ENCODE measurements around the gene PLCXD3.

DNA sequence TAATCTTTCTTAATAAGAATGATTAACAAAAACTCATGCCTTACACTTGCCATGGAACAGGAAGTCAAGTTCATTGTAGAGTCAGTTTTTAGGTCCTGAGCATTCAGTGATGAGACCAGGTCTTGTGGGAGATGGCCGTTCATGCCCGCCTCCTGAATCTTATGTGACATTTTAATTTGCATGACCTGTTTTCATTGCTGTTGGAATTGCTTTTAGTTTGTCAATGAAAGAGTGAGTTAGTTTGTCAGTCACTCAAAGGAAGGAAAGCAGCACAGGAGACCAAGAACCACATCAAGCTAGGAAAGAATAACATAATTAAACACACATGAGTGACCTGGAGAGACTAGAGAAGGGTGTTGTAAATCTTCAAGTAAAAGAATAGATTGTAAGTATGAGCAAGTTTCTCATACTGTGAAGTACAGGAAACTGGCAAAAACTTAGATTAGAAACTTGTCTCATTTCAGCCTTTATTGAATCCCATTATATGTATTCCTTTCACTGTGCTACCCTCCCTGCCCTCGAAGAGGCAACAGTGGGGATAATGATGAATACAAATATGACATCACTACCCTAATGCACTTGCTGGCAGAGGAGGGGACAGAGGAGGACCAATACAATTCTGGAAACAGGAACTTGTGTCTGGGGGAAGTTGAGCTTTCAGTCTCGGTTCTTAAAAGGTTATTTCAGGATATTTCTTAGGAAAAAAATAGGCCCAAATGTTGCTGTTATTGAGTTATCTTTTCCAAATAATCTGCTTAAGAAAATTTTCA is 232.7 kb downstream of the PLCXD3 start:
- TF ChIP-seq POLR2A (IDR thresholded peaks at IDR 0.05) (no peak), EP300 (IDR thresholded peaks at IDR 0.05) (no peak)
- TF ChIP-seq, protein P1, sequence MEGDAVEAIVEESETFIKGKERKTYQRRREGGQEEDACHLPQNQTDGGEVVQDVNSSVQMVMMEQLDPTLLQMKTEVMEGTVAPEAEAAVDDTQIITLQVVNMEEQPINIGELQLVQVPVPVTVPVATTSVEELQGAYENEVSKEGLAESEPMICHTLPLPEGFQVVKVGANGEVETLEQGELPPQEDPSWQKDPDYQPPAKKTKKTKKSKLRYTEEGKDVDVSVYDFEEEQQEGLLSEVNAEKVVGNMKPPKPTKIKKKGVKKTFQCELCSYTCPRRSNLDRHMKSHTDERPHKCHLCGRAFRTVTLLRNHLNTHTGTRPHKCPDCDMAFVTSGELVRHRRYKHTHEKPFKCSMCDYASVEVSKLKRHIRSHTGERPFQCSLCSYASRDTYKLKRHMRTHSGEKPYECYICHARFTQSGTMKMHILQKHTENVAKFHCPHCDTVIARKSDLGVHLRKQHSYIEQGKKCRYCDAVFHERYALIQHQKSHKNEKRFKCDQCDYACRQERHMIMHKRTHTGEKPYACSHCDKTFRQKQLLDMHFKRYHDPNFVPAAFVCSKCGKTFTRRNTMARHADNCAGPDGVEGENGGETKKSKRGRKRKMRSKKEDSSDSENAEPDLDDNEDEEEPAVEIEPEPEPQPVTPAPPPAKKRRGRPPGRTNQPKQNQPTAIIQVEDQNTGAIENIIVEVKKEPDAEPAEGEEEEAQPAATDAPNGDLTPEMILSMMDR (IDR thresholded peaks at IDR 0.05): no peak
